Measurements from ENCODE around the gene ZNF12.

The ZNF12 gene

GRCh38 chr7:6650521-6651011 is 56.2 kb downstream of the ZNF12 start:
- no peak for DNase-seq (ENCODE audit: low spot score)
- in situ Hi-C loops (cut with MboI; ENCODE audit: low sequenced_read_pairs, unreplicated experiment) = no loop called here
- TF ChIP-seq CTCF (IDR thresholded peaks at IDR 0.05; ENCODE audit: borderline replicate concordance, control extremely low read depth, extremely low read depth, insufficient read depth, missing control alignments) = no peak

DNA sequence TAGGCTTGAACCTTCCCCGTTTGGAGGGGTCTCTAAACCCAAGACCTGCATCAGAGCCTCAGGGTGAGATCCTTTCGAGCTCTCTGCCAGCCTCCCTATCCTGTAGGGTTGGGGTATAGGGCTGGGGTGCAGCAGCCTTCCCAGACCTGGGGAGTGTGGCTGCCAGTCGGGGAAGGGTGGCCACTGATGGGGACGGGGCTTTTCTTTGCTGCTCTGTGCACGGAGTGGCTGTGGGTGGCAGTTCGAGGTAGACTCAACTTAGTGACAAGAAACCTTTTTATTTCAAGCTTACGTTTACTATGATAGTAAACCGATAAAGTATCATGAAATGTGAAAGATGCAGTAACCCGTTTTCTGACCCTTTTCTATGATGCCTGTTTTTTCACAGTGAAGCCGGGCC is 56.7 kb downstream of the ZNF12 start:
- in situ Hi-C loops (cut with MboI; ENCODE audit: low sequenced_read_pairs, unreplicated experiment) = no loop called here
- DNase-seq (ENCODE audit: low spot score) = no peak
- no peak for TF ChIP-seq CTCF (IDR thresholded peaks at IDR 0.05; ENCODE audit: borderline replicate concordance, control extremely low read depth, extremely low read depth, insufficient read depth, missing control alignments)

- in situ Hi-C loops (cut with MboI; ENCODE audit: low sequenced_read_pairs, unreplicated experiment) = no loop called here
These were observed 57.3 kb downstream of the ZNF12 start for GRCh38 chr7:6649241-6649961.

GRCh38 chr7:6648815-6649104 is 58.0 kb downstream of the ZNF12 start:
- no peak for TF ChIP-seq CTCF (IDR thresholded peaks at IDR 0.05; ENCODE audit: borderline replicate concordance, control extremely low read depth, extremely low read depth, insufficient read depth, missing control alignments)
- no peak for DNase-seq (ENCODE audit: low spot score)
- in situ Hi-C loops (cut with MboI; ENCODE audit: low sequenced_read_pairs, unreplicated experiment) = no loop called here

More at GRCh38 chr7:6649241-6649961, 57.3 kb downstream of the ZNF12 start:
- no peak for TF ChIP-seq CTCF (IDR thresholded peaks at IDR 0.05; ENCODE audit: borderline replicate concordance, control extremely low read depth, extremely low read depth, insufficient read depth, missing control alignments)
- DNase-seq (ENCODE audit: low spot score) = no peak

- no peak for DNase-seq (ENCODE audit: low spot score)
- in situ Hi-C loops (cut with MboI; ENCODE audit: low sequenced_read_pairs, unreplicated experiment) = no loop called here
- no peak for TF ChIP-seq CTCF (IDR thresholded peaks at IDR 0.05; ENCODE audit: borderline replicate concordance, control extremely low read depth, extremely low read depth, insufficient read depth, missing control alignments)
These were observed 58.5 kb downstream of the ZNF12 start for GRCh38 chr7:6648066-6648814.

- no peak for DNase-seq (ENCODE audit: low spot score)
- in situ Hi-C loops (cut with MboI; ENCODE audit: low sequenced_read_pairs, unreplicated experiment) = no loop called here
- TF ChIP-seq CTCF (IDR thresholded peaks at IDR 0.05; ENCODE audit: borderline replicate concordance, control extremely low read depth, extremely low read depth, insufficient read depth, missing control alignments) = no peak
These were observed 59.2 kb downstream of the ZNF12 start for GRCh38 chr7:6647541-6647940.
